SU-DHL-6 (cell line): Measurements from ENCODE around the gene RTN4.

ENCODE experiments used
- H2AFZ ChIP-seq: fragments of 200-600 bp; sonication (generic); 2 replicates; pipeline ENCODE4 v1.6.1; 2014; ENCODE audit warnings: low read depth, mild to moderate bottlenecking, moderate library complexity, mixed read lengths, antibody characterized with exemption, low read length; ENCODE audit not compliant: severe bottlenecking
- H3F3A ChIP-seq: fragments of 200-600 bp; shearing (Covaris generic); 2 replicates; pipeline ENCODE4 v1.6.0; 2016; ENCODE audit warnings: antibody characterized with exemption, mild to moderate bottlenecking; ENCODE audit not compliant: insufficient read depth
- H3K27ac ChIP-seq: fragments of 200-600 bp; sonication (generic); 2 replicates; pipeline ENCODE4 v1.5.1; 2016; ENCODE audit warnings: low read depth, mild to moderate bottlenecking, low read length, moderate library complexity, mixed read lengths
- H3K27me3 ChIP-seq: fragments of 200-600 bp; sonication (generic), shearing (Covaris generic); 2 replicates; pipeline ENCODE4 v1.6.0; 2014; ENCODE audit warnings: mild to moderate bottlenecking, low read length
- H3K36me3 ChIP-seq: fragments of 200-600 bp; sonication (generic); 2 replicates; pipeline ENCODE4 v1.6.1; 2014; ENCODE audit warnings: mild to moderate bottlenecking, low read length, mixed read lengths
- H3K4me2 ChIP-seq: fragments of 300-600, 200-600 bp; shearing (Covaris generic), sonication (generic); 2 replicates; pipeline ENCODE4 v1.6.0; 2014; ENCODE audit warnings: low read length, low read depth, mild to moderate bottlenecking; ENCODE audit not compliant: poor library complexity, severe bottlenecking
- H3K4me3 ChIP-seq: fragments of 200-600 bp; sonication (generic); 2 replicates; pipeline ENCODE4 v1.5.1; 2014; ENCODE audit warnings: antibody characterized with exemption, low read length, mild to moderate bottlenecking, mixed read lengths; ENCODE audit not compliant: insufficient read depth, poor library complexity, severe bottlenecking
- H3K79me2 ChIP-seq: fragments of 200-600 bp; sonication (generic); 2 replicates; pipeline ENCODE4 v1.6.1; 2014; ENCODE audit warnings: mild to moderate bottlenecking, low read length, moderate library complexity; ENCODE audit not compliant: insufficient read depth
- H3K9ac ChIP-seq: fragments of 200-600 bp; sonication (generic); 2 replicates; pipeline ENCODE4 v1.7.0; 2014; ENCODE audit warnings: mild to moderate bottlenecking, low read length
- H3K9me2 ChIP-seq: fragments of 200-600 bp; sonication (generic); replicated peaks from 2 replicates; pipeline ENCODE4 v1.6.1; 2014; ENCODE audit warnings: low read length; ENCODE audit not compliant: insufficient read depth
- H3K9me3 ChIP-seq: fragments of 200-600 bp; sonication (generic); 2 replicates; pipeline ENCODE4 v1.6.1; 2014; ENCODE audit warnings: low read length, mixed read lengths; ENCODE audit not compliant: insufficient read depth
- H4K20me1 ChIP-seq: fragments of 200-600 bp; sonication (generic); 2 replicates; pipeline ENCODE4 v1.6.1; 2014; ENCODE audit warnings: low read depth, mild to moderate bottlenecking, antibody characterized with exemption, low read length, moderate library complexity, mixed read lengths
- CTCF ChIP-seq: fragments of 200-600 bp; sonication (generic); IDR thresholded peaks from one replicate; pipeline ENCODE4 v1.5.1; 2017; ENCODE audit warnings: antibody characterized with exemption, mild to moderate bottlenecking, low read length, moderate library complexity; ENCODE audit not compliant: insufficient read depth, poor library complexity, severe bottlenecking
- EZH2phosphoT487 ChIP-seq: fragments of 200-600 bp; sonication (generic), shearing (Covaris generic); conservative IDR thresholded peaks from 2 replicates; pipeline ENCODE4 v1.6.1; 2018; ENCODE audit warnings: mild to moderate bottlenecking, antibody characterized with exemption, low read length, moderate library complexity, mixed read lengths

The RTN4 gene

GRCh38 chr2:54962511-54962910 lies 87.7 kb downstream of the RTN4 start:
- no peak overlapping the region for H3K4me2 ChIP-seq
- H3K79me2 ChIP-seq: no peaks in the 10 kb centered on the region
- H3K4me3 ChIP-seq: no peak overlapping the region
- TF ChIP-seq CTCF (no peak), EZH2phosphoT487 (no peak)
- H2AFZ ChIP-seq: no peak overlapping the region
- H3K9me2 ChIP-seq: no peaks in the 10 kb centered on the region
- H3K36me3 ChIP-seq: no peaks in the 10 kb centered on the region
- H3K27ac ChIP-seq: no peak overlapping the region
- H3K27me3 ChIP-seq: no peaks in the 10 kb centered on the region
- no peaks in the 10 kb centered on the region for H3K9me3 ChIP-seq
- no peaks in the 10 kb centered on the region for H3F3A ChIP-seq
- no peaks in the 10 kb centered on the region for H4K20me1 ChIP-seq
- H3K9ac ChIP-seq: no peak overlapping the region

GRCh38 chr2:54960164-54960563 lies 90.1 kb downstream of the RTN4 start:
- Histone ChIP-seq H3F3A (no peaks in the 10 kb centered on the region), H3K9me2 (no peaks in the 10 kb centered on the region), H3K27ac (no peak overlapping the region), H2AFZ (no peak overlapping the region), H4K20me1 (no peaks in the 10 kb centered on the region), H3K36me3 (no peaks in the 10 kb centered on the region), H3K79me2 (no peaks in the 10 kb centered on the region), H3K4me2 (no peak overlapping the region), H3K9ac (no peak overlapping the region), H3K9me3 (no peaks in the 10 kb centered on the region), H3K4me3 (no peak overlapping the region), H3K27me3 (no peaks in the 10 kb centered on the region)
- TF ChIP-seq CTCF (no peak), EZH2phosphoT487 (no peak)

GRCh38 chr2:54958717-54959371 lies 91.4 kb downstream of the RTN4 start:
- Histone ChIP-seq H3K9me3 (no peaks in the 10 kb centered on the region), H3K36me3 (no peaks in the 10 kb centered on the region), H4K20me1 (no peaks in the 10 kb centered on the region), H3K4me3 (no peak overlapping the region), H3K27ac (no peak overlapping the region), H3K27me3 (no peaks in the 10 kb centered on the region), H3K79me2 (no peaks in the 10 kb centered on the region), H3K9ac (no peak overlapping the region), H3K4me2 (no peak overlapping the region), H3K9me2 (no peaks in the 10 kb centered on the region), H3F3A (no peaks in the 10 kb centered on the region), H2AFZ (no peak overlapping the region)
- TF ChIP-seq CTCF: no peak
- no peak for TF ChIP-seq EZH2phosphoT487
